Measurements from ENCODE around the gene STAT1.

The STAT1 gene

DNA sequence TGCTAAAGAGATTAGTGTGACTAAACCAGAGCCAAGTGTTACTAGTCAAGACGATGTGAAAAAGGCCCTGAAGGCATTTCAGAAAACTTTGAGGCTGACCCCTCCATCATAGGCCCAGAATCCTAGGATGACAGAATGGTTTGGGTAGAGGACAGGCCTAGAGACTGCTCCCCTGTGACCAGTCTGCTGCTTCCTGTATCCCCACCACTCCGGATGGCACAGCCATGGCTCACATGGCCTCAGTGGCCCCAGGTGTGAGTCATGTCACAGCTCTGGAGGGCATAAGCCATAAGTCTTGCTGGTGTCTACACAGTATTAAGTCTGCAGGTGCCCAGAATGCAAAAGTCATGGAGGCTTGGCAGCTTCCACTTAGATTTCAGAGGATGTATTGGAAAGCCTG, 12.4 kb upstream of the STAT1 start (continued):
- TF ChIP-seq ZSCAN23 (tag by site-specific recombination; IDR thresholded peaks at IDR 0.05): no peak

DNA sequence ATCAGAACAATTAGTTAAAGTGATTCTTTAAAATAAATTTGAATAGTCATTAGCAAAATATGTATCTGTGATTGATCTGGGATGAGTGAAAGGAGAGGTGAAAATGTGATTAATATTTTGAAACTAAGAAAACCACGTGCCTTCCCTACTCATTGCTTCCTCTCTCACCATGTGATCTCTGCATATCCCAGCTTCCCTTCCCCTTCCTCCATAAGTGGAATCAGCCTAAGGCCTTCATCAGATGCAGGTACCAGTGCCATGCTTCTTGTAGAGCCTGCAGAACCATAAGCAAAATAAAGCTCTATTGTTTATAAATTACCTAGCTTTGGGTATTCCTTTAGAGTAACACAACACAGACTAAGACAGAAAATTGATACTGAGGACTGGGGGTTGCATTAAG, 11.2 kb upstream of the STAT1 start:
- ChIA-PET POLR2A (no interaction called here), CTCF (interaction anchor here (3.1 kb wide), 1 partner anchor 27 kb away, joined by 7 read pairs; no protein-coding TSS in a partner anchor)
- Histone ChIP-seq H3K4me3 (ENCODE audit: low read depth, low read length) (no peak overlapping the region), H3K4me1 (ENCODE audit: control insufficient read depth, insufficient read depth, low read length) (no peaks in the 10 kb centered on the region), H3K9me3 (ENCODE audit: control insufficient read depth, insufficient read depth, low read depth, low read length) (no peaks in the 10 kb centered on the region), H3K36me3 (ENCODE audit: control insufficient read depth in 2 of 2, insufficient read depth in 1 of 2, low read length in 2 of 2) (no peaks in the 10 kb centered on the region), H3K27ac (ENCODE audit: extremely low read depth, low read depth, low read length) (no peak overlapping the region)
- TF ChIP-seq ZNF555 (tag by site-specific recombination; conservative IDR thresholded peaks at IDR 0.05) (no peak), REPIN1 (tag by site-specific recombination; IDR thresholded peaks at IDR 0.05; ENCODE audit: low read depth) (no peak), ZFP37 (tag by site-specific recombination; IDR thresholded peaks at IDR 0.05) (no peak)

DNA sequence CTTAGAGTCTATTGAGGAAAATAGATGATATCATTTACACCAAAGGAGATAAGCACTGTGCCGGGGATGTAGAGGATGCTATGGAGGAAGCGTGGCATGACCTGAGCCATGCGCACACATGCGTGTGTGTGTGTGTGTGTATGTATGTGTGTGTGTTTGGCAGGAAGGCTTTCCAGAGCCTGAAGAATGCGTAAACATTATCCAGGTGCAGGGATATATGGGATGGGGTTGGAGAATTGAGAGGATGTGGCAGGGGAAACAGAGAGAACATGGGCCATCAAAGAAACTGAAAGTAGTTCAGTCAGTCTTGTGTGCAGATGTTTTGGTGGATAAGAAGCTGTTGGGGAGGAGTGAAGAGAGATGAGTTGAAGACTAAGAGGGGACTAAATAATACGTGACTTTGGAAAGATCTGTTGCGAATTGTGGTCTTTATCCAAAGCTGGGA, 9.3 kb upstream of the STAT1 start:
- TF ChIP-seq TRIM28 (IDR thresholded peaks at IDR 0.05; ENCODE audit: borderline replicate concordance, low read length) (no peak), GLIS2 (tag by site-specific recombination; IDR thresholded peaks at IDR 0.05) (no peak), GFI1B (tag by site-specific recombination; IDR thresholded peaks at IDR 0.05) (no peak), ZFHX2 (tag by site-specific recombination; conservative IDR thresholded peaks at IDR 0.05) (no peak), ZNF114 (tag by site-specific recombination; IDR thresholded peaks at IDR 0.05) (no peak), YY2 (tag by site-specific recombination; IDR thresholded peaks at IDR 0.05) (no peak), ZNF214 (tag by site-specific recombination; IDR thresholded peaks at IDR 0.05; ENCODE audit: borderline replicate concordance) (no peak), MZF1 (tag by site-specific recombination; IDR thresholded peaks at IDR 0.05; ENCODE audit: borderline replicate concordance) (no peak), ZNF121 (tag by site-specific recombination; IDR thresholded peaks at IDR 0.05) (no peak), MYNN (tag by site-specific recombination; IDR thresholded peaks at IDR 0.05; ENCODE audit: borderline replicate concordance) (no peak), ZNF169 (tag by site-specific recombination; IDR thresholded peaks at IDR 0.05) (no peak), ZNF658 (tag by site-specific recombination; IDR thresholded peaks at IDR 0.05) (no peak)
- TF ChIP-seq, protein P1, sequence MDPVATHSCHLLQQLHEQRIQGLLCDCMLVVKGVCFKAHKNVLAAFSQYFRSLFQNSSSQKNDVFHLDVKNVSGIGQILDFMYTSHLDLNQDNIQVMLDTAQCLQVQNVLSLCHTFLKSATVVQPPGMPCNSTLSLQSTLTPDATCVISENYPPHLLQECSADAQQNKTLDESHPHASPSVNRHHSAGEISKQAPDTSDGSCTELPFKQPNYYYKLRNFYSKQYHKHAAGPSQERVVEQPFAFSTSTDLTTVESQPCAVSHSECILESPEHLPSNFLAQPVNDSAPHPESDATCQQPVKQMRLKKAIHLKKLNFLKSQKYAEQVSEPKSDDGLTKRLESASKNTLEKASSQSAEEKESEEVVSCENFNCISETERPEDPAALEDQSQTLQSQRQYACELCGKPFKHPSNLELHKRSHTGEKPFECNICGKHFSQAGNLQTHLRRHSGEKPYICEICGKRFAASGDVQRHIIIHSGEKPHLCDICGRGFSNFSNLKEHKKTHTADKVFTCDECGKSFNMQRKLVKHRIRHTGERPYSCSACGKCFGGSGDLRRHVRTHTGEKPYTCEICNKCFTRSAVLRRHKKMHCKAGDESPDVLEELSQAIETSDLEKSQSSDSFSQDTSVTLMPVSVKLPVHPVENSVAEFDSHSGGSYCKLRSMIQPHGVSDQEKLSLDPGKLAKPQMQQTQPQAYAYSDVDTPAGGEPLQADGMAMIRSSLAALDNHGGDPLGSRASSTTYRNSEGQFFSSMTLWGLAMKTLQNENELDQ (tag by site-specific recombination; IDR thresholded peaks at IDR 0.05; ENCODE audit: low read depth): no peak
- TF ChIP-seq, protein P2, sequence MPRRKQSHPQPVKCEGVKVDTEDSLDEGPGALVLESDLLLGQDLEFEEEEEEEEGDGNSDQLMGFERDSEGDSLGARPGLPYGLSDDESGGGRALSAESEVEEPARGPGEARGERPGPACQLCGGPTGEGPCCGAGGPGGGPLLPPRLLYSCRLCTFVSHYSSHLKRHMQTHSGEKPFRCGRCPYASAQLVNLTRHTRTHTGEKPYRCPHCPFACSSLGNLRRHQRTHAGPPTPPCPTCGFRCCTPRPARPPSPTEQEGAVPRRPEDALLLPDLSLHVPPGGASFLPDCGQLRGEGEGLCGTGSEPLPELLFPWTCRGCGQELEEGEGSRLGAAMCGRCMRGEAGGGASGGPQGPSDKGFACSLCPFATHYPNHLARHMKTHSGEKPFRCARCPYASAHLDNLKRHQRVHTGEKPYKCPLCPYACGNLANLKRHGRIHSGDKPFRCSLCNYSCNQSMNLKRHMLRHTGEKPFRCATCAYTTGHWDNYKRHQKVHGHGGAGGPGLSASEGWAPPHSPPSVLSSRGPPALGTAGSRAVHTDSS (tag by site-specific recombination; IDR thresholded peaks at IDR 0.05): no peak
- no peaks in the 10 kb centered on the region for H3K9me3 ChIP-seq (ENCODE audit: control insufficient read depth, insufficient read depth, low read depth, low read length)
- H3K27ac ChIP-seq (ENCODE audit: extremely low read depth, low read depth, low read length): no peak overlapping the region
- ChIA-PET CTCF (interaction anchor here (1.0 kb wide), 1 partner anchor 26 kb away, joined by 3 read pairs; no protein-coding TSS in a partner anchor), POLR2A (no interaction called here)
- no peaks in the 10 kb centered on the region for H3K36me3 ChIP-seq (ENCODE audit: control insufficient read depth in 2 of 2, insufficient read depth in 1 of 2, low read length in 2 of 2)
- H3K4me3 ChIP-seq (ENCODE audit: low read depth, low read length): no peak overlapping the region
- H3K4me1 ChIP-seq (ENCODE audit: control insufficient read depth, insufficient read depth, low read length): no peaks in the 10 kb centered on the region; the same call in 1 of the 2 replicates

Measured in HEK293 (cell line).